Activated CD4-positive, alpha-beta T cell treated with anti-CD3 and anti-CD28 coated beads, Interleukin-2, Interleukin-4, amounts not matched to agents 100 ng/mL and 50 ng/mL, durations not matched to agents 16 hours and 8 hours (primary cell): ENCODE measurements around the gene TMEM235.

Source experiments
- DNase-seq: peaks from one replicate; pipeline ENCODE4 v3.0.0-alpha.2; 2020; ENCODE audit warnings: low spot score

The TMEM235 gene

DNA sequence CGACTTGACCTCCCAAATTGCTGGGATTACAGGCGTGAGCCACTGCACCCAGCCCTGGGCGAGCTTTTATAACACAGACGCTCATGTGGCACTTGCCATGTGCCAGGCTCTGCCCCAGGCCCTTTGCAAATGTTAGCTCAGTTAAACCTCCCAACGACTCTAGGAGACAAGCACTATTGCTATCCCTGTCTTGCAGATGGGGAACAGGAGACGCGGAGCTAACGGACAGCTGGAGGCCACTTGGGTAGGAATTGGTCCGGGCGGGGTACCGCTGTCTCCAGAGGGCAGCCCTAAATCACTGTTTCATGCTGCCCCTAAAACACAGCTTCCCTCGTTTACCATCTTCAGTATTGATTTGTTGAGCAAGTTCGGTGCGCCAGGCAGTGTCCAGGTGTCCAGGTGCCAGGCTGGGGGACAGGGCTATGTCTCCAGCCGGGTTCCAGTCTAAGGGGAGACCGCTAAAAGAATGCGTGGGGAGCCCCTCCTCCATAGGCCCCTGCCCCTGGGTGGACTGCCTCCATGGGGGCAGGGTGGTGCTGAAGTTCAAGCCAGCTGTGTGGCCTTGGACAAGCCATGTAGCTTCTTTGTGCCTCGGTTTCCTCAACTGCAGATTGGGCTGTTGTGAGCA lies 23.7 kb downstream of the TMEM235 start:
- no peak for DNase-seq

DNA sequence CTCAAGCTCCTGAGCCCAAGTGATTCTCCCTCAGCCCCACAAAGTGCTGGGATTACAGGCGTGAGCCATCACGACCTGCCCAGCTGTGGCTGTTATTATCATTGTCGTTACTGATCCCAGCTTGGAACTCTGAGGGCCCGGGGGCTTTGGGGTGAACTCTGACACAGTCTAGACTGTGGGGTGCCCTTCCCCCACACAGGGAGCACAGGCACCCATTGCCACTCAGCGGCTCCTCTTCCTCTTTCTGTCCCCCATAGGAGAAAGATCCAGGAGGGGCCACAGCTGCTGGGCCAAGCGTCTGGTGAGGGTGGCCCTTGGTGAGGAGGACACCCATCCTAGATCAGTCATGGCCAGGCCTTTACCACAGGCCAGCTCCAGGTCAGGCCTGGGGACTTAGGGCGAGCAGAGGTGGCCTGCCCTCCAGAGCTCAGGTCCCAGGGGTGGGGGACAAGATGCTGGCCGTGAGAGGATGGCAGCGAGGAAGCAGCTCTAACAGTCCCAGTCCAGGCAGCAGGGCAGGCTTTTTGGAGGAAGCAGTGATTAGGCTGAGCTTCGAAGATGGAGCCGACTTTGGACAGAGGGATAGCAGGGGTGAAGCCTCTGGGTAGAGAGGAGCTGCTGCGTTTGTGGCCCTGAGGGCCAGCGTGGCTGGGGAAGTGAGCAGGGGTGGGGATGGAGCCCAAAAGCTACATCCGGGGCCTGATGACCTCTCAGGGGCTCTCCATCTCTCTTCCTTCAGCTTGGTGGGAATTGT lies 24.7 kb downstream of the TMEM235 start:
- DNase-seq = no peak

DNA sequence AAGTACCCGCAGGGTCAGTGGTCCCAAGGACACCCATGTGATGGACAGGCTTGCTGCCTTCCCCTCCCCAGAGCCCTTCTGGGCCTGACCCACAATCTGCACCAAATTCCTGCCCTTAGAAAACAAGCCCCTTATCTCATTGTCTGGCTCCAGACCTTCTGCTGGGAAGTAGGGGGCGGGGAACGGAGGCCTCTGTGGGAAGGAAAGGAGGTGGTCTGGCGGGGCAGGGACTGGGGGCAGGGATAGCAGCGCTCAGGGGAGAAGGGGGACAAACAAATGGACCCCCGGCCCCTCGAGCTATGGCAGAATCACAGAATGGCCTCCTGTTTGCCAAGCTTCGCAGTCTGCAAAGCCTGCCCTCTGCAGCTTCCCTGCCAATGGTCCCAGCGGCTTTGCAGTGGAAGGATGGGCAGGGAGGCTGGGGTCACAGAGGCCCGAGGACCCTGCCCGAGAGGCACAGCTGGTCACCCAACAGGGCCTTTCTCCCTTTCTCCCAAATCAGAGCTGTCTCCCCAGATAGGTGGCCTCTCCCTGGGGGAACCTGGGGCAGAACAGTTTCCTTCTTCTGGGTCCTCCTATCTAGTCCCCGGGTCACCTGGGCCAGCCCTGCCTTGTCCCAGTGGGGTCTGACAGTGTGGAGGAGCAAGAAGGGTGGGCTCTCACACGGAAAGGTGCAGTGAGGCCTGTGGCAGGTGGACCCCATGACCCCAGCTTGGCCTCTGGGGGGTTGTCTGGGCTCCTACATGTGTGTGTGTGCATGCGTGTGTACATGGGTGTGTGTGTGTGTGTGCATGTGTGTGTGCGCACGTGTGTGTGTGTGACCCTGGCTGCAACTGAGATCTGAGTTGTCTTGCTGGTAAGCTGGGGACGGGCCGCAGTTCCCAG lies 25.5 kb downstream of the TMEM235 start:
- DNase-seq = no peak

DNA sequence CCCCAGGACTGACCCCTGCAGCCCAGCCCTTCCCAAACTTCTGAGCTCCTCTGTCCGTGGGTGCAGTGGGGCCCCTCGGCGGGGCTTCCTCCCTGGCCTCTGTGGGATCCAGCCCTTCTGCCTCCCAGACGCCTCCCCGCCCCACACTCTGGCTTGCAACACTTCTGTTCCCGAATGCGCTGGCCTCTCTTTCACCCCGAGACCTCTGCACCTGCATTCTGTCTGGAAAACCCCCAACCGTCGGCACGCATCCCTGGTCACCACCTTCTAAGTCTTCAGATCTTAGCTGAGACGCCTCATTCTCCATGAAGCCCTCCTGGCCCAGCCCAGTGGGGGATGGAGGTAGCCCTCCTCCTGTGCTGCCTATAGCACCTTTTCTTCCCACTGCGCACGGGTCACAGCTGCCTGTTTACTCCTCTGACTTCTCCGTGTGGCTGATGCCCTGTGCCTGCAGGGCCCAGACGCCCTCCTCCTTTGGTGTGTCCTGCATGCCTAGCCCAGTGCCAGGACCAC lies 26.4 kb downstream of the TMEM235 start:
- no peak for DNase-seq

DNA sequence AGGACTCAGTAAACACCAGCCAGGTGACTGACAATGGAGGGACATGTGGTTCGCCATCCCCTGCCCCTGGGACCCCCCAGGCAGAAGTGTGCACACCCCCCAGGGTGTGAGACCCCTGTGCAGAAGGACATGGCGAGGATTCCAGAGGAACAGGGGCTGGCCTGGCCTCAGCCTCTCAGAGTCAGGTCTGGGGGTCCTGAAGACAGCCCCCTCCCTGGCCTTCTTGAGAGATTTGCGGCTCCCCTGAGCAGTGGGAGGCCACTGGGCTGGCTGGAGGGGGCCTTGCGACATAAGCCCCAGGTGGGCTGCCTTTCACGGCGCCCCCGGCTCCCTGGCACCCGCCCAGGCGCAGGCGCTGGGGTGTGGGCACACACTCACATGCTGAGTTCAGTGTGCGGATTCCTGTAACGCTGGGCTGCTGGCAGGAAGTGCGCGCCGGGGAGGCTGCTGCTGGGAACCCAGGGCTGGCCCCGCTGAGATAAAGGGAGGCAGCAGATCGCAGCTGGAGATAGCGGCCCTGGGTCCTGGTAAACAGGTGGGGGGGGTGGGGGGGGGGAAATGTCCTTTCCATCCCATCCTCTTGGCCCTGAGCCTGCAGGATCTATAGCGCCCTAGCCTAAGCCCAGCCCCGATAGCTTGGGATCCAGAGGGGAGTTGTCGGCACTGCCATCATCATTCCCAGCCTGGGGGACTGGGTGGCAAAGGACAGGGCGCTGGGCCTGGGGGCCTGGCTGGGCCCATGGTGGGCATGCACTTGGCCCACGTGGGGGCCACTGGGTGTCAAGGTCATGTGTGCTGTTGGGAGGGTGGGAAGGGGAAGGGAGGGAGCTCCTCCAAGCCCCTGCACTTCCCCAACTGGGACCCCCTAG lies 27.1 kb downstream of the TMEM235 start:
- peak; percentile 81 for DNase-seq

DNA sequence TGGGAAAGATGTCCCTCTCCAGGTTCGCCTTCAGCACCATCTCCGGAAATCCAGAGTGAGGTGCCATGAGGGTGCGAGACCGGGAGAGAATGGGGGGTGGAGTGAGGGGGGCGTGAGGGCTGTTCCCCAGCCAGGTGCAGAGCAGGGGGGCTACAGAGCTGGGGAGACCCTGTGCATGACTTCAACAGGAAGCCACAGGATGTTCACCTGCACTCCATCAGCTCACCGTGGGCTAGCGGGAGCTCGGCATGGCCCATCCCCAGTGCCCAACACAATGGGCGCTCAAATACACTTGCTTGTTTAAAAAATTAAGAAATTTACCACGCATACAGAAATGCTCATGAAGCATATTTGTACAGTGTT lies 27.7 kb downstream of the TMEM235 start:
- DNase-seq = no peak

DNA sequence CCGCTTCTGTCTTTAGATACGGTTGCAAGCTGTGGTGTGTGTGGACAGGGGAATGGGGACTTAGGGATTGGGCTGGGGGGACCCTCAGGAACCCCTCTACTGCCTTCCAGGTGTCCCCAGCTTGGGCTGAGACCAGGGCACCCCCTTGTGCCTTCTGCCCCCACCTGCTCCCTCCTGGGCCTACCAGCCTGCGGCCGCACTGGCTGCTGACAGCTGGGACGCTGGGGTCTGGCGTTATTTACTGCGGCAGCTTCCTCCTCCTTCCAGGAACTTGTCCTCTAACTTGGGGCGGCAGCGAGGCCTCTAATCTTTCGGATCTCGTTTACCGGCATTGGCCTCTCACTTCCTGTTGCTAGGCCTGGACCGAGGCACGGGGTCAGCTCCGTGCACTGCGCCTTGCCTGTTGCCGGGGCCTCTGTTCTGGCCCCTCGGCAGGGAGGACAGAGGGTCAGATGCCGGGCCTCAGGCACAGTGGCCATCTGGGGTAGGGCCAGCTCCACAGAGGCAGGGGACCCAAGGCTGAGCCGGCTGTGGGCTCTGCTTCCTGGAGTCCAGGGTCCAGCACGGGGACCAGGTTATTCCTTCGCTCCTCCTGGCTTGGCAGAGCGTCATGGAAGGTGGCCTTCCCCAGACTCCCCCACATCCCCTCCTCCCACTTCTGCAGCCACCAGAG lies 31.8 kb downstream of the TMEM235 start:
- peak; percentile 44 for DNase-seq

DNA sequence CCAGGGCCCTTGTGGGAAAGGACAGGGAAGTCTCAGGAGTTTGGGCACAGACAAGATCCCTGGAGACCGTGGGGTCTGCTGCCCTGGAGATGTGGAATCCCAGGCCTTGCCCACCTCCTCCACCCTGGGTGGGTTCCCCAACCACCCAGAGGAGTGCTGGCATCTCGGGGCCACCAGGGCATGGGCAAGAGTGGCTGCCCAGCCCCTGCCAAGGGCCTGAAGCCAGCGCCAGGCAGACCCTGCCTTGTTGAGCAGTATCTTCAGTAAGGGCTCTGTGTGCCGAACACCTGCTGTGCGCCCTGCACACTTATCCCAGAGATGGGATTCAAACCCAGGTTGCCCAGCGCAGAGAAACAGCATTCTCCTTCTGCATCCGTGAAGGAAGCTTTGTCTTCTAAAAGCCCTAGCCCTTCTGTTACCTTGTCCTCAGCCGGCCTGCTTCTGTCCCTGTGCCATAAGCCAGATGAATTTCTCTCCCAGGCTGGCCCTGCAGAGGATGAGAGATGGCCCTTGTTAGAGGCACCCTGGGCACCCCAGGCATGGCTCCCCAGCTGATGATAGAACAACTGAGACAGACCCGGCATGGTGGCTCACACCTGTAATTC lies 32.4 kb downstream of the TMEM235 start:
- no peak for DNase-seq

DNA sequence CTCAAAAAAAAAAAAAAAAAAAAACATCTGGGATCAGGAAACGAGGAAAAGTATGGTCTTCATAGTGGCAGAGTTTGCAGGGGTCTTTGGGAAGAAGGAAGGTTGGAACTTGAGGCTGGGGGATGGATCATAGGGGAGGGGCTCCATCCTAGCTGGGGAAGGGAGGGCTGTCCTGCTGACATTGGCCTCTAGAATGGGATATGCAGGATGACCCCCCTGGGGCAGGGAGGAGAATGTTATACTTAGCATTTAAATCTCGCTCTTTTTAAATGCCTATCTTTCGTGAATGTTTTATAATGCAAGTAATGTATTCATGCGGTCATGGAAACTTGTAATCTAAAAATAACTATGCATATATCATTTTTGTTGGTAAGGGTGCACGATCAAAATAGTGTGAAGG lies 33.2 kb downstream of the TMEM235 start:
- no peak for DNase-seq

DNA sequence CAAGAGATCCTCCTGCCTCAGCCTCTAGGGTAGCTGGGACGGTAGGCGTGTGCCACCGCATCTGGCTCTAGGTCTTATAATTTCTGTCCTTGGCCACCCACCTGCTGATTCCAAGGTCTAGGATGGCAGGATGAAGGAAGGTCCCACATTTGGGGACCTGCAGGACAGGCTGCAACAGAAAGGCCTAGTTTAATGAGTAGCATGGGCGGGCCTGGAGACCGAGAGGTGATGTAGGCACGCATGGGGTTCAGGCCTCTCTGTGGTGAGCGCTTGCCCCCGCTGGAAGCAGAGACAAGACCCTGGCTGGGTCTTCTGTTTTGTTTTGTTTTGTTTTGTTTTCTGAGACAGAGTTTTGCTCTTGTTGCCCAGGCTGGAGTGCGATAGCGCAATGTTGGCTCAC lies 33.7 kb downstream of the TMEM235 start:
- DNase-seq = no peak

DNA sequence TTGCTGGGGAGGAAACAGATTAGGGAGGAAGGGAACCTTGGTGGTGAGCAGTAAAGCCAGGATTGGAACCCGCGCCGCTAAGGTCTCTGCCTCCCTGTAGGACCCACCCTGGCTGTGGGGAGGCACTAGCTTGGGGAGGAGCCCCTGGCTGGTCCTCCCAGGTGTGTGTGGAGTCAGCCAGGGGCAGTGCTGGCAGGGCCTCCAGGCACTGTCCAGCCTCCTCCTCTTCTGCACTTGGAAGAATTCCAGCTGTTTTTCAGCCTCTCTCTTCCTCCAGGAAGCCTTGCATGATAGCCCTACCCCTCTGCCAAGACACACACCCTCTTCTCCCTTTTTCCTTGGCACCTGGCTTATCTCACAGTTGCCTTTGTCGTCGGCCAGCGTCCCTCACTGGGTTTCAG lies 34.8 kb downstream of the TMEM235 start:
- DNase-seq = no peak

DNA sequence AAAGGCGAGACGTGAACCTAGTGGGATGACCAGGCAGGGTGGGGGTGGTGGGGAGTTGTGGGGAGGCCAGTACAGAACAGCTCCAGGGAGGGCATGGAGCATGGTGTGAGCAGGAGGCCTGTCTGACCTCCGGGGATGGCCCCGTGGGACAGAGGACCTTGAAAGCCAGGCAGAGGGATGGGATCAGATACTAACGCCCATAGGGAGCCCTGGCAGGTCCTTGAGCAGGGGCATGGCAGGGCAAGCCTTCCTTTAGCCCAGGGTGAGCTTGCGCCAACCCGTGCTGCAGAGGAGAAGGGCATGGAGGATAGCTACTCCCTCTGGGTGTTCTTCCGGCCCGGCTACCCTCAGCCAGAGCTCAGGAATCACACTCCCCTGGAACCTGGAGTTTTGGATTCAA lies 35.3 kb downstream of the TMEM235 start:
- no peak for DNase-seq

DNA sequence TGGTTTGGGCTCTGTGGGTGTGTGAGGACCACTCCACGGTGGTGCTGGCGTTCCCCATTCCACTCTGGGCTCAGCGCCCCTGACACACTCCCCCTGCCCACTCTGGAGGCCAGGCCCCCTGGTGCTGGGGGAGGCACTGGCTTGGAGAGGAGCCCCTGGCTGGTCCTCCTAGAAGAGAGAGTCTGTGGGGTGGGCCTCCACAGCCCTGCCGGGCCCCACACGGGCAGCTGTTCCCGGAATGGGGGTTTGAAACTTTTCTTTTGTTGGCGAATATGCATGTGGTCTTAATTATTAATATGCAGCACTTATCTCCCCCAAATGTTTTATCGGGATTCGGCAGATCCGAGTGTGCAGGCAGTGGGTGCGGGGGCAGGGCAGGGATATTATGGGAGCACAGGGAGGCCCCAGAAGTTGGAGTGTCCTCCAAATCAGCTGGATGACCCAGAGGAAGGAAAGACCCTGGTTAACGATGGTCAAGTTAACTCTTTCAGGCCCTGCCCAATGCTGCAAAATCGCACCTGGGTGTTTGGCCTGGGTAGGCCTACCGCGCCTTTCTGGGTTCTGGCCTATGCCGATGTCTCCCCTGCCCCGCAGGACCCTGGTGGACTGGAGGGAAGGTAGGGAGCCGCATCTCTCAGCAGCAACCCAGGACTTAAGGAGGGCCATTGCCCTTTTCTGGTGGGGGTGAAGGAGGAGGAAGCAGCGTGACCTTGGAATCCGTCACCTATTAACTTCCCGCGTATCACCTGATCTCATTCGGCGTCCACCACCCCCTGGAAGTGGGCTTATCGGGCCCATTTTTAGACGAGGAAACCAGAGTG lies 36.0 kb downstream of the TMEM235 start:
- DNase-seq = no peak

DNA sequence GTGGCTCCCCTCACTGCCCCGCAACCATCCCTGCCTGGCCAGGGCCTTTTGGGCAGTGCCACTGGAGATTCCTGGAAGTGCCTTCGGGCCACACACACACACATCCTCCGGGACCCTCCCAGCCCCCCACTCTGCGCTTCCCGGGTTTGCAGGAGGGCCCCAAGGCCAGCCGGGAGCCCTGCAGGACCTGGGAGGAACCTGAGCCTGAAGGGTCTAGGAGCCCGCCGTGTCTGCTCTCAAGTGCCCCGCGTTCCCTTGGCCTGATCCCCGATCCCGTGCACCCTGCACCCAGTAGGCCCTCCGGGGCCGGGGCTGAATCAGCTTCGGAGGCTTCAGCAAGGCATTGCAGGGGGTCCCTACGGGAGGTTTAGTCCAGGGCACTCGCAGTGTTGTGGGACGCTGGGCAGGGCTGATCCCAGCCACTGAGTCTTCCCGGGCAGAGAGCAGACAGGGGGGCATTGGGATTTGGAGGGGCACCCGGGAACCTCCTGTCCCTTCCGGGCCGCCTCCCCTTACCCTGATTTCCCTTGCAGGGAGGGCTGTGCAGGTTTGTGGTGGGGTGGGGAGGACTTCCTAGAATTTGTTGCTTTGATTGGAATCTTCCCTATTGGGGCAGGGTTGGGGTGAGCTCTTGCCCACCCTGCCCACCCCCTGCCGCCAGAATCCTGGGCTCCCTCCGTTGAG lies 36.9 kb downstream of the TMEM235 start:
- DNase-seq = no peak

DNA sequence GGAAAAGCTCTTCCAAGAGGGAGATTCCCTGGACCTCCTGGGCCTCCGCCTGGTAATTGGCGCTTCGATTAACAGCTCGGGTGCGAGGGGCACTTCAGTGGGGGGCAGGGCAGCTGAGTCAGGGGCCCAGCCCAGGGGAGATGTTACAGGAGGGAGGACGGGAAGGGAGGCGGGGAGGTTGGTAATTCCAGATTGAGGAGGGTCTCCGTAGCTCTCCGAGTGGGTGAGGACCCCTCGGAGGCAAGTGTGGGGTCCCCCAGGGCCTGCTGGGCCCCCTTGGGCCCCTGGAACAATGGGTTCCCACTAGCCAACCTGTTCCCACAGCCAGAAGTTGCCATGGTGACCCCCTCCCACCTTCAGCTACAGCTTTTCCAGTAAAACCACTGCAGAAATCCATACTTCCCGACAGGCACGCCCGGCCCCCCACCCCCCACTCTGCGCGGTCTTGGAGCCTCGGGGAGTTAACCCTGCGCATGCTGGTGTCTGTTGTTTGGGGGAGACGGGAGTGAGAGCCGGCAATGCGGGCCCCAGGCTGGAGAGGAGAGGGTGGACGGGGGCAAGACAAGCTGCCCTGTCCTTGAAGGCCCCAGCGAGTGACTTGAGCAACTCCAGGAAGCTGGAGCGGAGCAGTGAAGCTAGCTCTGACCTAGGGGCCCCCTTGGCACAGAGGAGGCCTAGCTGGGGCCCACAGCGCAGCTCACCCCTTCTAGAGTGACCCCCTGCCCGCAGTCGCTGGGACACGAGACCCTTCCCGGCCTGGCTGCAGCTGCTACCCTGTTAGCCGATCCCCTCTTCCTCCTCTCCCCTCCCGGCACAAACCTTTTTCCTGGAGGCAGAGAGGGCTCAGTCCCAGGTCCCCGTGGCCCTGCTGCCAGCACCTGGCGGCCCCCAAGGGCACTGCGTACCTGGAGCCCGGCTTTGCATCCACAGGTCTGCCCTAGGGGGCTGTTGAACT lies 37.8 kb downstream of the TMEM235 start:
- DNase-seq = no peak

DNA sequence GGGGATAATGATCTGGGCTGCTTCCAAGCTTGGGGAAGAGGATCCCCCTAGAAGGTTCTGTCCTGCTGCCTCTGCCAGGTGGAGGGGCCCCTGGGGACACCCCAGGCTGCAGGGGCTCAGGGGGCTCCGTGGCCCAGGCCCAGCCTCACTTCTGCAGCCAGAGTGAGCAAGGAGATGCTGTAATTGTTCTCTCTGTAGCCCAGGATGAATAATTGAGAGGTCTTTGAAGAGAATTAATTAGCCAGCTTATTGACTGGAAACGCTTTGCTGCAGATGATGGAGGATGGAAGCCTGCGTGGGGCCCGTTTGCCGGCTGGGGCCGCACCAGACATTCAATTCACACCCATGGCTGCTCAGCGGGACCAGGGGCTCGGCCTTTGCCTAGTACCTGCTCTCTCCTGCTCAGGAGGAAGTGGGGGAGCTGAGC lies 38.5 kb downstream of the TMEM235 start:
- DNase-seq = no peak

DNA sequence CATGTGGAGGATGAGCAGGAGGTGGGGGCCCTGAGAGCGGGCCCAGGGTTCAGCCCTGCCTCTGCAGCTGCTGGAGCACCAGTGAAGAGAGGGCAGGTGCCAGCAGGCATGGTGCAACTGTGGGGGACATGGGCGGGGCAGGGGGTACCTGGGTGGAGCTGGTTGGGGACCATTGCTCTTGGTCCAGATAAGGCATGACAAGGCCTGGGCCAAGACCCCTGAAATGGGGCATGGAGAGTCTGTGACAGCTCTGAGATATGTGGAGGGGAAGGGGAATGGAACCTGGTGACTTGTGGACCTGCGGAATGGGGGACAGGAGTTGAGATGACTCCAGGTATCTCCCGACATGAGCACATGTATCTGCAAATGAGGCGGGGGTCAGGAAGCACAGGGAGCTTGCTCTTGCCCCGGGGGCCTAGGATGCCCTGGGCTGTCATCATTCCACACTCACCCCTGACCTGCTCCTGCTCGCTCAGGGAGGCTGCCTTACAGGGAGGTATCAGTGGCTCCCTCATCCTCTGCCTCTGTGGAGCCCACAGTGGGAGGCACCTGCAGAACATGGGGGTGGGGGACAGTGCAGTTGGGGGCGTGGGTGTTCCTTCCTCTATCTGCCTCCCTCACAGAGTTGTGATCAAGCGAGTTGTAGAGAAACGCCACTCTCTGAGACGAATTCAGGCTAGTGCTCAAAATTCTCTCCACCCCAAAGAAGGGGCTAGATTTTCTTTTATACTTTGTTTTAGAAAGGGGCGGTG lies 40.2 kb downstream of the TMEM235 start:
- DNase-seq = no peak
